Thoracic aorta (tissue), 2 donors: Measurements from ENCODE around the gene TBRG4. TPM values are rescaled to one million over a fixed set of nuclear protein-coding genes. Genes with fewer than 3 reads are reported as not detected.

Source experiments
- ATAC-seq: fragments of 150-250 bp; one replicate; pipeline ENCODE4 v1.8.0; 2017; ENCODE audit warnings: low read depth; ENCODE audit not compliant: insufficient number of reproducible peaks, low FRiP score
- DNase-seq: peaks from one replicate; pipeline ENCODE4 v3.0.0-alpha.2; 2020; ENCODE audit warnings: low spot score
- H3K27ac ChIP-seq, 2 donors: fragments of 200-600 bp; sonication (generic); 1 replicate in 1 of 2; 2 replicates in 1 of 2; pipeline ENCODE4 v1.5.1; 2016; ENCODE audit warnings: mild to moderate bottlenecking in 2 of 2, moderate library complexity in 2 of 2
- H3K27me3 ChIP-seq: fragments of 200-600 bp; sonication (generic); replicated peaks from 2 replicates; pipeline ENCODE4 v1.6.0; 2016; ENCODE audit warnings: mild to moderate bottlenecking; ENCODE audit not compliant: insufficient read depth
- H3K36me3 ChIP-seq: fragments of 200-600 bp; sonication (generic); one replicate; pipeline ENCODE4 v1.5.1; 2016
- H3K4me1 ChIP-seq, 2 donors: fragments of 200-600 bp; sonication (generic); 1 replicate in 1 of 2; 2 replicates in 1 of 2; pipeline versions ENCODE4 v1.5.1 to v1.6.0; 2016; ENCODE audit warnings: low read depth in 2 of 2, mild to moderate bottlenecking in 1 of 2; ENCODE audit not compliant: control insufficient read depth in 1 of 2
- H3K4me3 ChIP-seq: fragments of 200-600 bp; sonication (generic); 2 replicates; pipeline ENCODE4 v1.5.1; 2016; ENCODE audit warnings: mild to moderate bottlenecking
- H3K9me3 ChIP-seq: fragments of 200-600 bp; sonication (generic); 2 replicates; pipeline ENCODE4 v1.5.1; 2016
- total RNA-seq, 2 donors: library from RNA; depleted of rRNA; stranded (reverse); fragments of >200 nt; gene quantifications; one replicate each; pipeline versions ENCODE4 v1.1.0 to v1.2.3, GENCODE V29; 2016
- TF ChIP-seq, protein P1 (sequence below): fragments of 200-600 bp; sonication (generic); IDR thresholded peaks from one replicate; pipeline ENCODE4 v1.5.1; 2019; ENCODE audit warnings: antibody characterized with exemption

The TBRG4 gene
- total RNA-seq, 2 donors from 2014 or later, result 47.8 to 67.1 TPM

DNA sequence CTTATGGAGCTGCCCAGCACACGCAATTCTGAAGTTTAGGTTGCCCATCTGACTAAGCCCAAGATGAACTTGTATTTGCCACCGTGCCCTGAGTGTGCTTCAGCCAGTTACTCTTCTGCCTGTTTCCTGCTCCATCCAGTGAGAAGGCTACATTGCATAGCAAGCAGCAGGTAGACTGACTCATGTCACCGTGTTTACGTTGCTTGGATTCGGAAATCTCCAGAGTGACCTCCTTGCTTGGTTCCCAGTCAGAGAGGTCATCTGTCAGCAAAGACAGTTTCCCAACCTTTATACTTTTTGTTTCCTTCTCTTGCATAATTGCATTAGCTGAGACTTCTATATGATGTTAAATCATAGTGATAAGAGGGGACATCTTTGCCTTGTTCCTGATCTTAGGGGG, 53.6 kb downstream of the TBRG4 start:
- Histone ChIP-seq H3K4me1 (no peaks in the 10 kb centered on the region), H3K9me3 (no peaks in the 10 kb centered on the region), H3K4me3 (no peak overlapping the region), H3K36me3 (no peaks in the 10 kb centered on the region), H3K27me3 (no peaks in the 10 kb centered on the region), H3K27ac (no peak overlapping the region)
- TF ChIP-seq, protein P1, sequence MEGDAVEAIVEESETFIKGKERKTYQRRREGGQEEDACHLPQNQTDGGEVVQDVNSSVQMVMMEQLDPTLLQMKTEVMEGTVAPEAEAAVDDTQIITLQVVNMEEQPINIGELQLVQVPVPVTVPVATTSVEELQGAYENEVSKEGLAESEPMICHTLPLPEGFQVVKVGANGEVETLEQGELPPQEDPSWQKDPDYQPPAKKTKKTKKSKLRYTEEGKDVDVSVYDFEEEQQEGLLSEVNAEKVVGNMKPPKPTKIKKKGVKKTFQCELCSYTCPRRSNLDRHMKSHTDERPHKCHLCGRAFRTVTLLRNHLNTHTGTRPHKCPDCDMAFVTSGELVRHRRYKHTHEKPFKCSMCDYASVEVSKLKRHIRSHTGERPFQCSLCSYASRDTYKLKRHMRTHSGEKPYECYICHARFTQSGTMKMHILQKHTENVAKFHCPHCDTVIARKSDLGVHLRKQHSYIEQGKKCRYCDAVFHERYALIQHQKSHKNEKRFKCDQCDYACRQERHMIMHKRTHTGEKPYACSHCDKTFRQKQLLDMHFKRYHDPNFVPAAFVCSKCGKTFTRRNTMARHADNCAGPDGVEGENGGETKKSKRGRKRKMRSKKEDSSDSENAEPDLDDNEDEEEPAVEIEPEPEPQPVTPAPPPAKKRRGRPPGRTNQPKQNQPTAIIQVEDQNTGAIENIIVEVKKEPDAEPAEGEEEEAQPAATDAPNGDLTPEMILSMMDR, result no peak
- no peak for DNase-seq
- no peak for ATAC-seq

DNA sequence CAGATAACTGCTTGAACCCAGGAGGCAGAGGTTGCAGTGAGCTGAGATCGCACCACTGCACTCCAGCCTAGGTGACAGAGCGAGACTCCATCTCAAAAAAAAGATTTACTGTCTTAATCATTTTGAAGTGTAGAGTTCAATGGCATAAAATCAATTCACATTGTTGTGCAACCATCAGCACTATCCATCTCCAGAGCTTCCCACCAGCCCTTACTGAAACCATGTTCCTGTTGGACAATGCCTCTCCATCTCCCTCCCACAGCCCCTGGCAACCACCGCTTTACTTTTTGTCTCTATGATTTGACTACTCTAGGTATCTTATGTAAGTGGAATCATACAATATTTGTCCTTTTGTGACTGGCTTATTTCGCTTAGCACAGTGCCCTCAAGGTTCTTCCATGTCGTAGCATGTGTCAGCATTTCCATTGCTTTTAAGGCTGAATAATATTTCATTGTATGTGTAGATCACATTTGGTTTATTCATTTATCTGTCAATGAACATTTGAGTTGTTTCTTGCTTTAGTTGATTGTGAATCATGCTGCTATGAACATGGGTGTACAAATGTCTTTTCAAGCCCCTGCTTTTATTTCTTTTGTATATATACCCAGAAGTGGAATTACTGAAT, 55.8 kb downstream of the TBRG4 start:
- H3K27ac ChIP-seq, result no peak overlapping the region
- H3K4me3 ChIP-seq, result no peak overlapping the region
- TF ChIP-seq, protein P1, result no peak
- ATAC-seq, result no peak
- DNase-seq, result no peak
- H3K9me3 ChIP-seq, result no peaks in the 10 kb centered on the region
- no peaks in the 10 kb centered on the region for H3K36me3 ChIP-seq
- H3K4me1 ChIP-seq, result no peaks in the 10 kb centered on the region
- no peaks in the 10 kb centered on the region for H3K27me3 ChIP-seq

DNA sequence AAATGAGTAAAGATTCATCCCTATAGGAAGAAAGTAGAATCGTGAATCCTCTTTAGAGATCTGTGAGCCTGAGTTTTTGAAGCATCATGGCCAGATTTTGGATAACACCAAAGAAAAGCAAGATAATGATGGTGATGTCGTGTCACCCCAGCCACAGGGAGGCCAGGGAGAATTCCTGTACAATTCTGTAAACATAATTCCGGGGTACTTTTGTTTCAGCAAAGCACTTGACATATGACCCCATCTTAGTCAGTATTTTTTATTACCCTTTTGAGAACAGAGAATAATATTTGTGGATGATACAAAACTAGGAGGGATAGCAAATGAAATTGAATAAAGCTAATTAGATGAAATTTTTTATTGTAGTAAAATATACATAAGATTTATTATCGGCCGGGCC, 56.5 kb downstream of the TBRG4 start:
- ATAC-seq, result no peak
- no peaks in the 10 kb centered on the region for H3K4me1 ChIP-seq
- TF ChIP-seq, protein P1, result no peak
- no peaks in the 10 kb centered on the region for H3K27me3 ChIP-seq
- H3K9me3 ChIP-seq, result no peaks in the 10 kb centered on the region
- no peak for DNase-seq
- H3K4me3 ChIP-seq, result no peak overlapping the region
- H3K27ac ChIP-seq, result no peak overlapping the region
- H3K36me3 ChIP-seq, result no peaks in the 10 kb centered on the region

DNA sequence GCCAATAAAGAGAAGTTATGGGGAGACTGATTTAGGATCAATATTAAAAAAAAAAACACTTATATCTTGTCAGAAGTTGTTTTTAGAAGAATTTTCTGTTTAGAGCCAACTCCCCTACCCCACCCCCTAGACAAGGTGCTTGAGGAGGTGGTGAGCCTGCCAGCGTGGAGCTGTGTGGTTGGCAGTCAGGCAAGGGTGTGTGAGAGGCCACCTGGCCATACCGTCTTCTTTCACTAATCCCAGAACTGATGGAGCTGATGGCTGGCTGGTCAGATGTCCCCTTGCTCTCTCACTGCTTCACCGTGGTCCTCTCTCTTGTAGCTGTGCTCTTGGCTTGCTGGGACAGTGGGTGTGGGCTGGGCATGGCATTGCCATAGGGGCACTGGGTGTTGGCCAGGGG, 57.1 kb downstream of the TBRG4 start:
- no peak for DNase-seq
- no peak for ATAC-seq

DNA sequence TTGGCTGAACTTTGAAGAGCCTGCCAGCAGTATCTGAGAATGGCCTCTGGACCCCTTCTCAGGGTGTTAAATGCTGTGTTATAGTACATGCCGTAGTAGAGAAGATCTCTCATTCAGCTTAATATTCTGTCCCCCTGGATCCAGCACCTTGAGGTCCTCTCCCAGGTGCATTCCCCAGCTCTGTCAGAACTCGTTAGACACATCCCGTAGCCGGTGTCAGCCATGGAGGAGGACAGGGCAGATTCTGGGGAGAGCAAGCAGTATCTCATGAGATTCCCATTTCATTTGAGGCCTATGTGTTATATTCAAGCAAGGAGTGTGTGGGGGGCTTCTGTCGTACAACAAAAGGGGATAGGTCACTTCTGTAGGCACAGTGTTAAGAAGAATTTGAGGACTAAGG, 57.6 kb downstream of the TBRG4 start:
- H3K4me1 ChIP-seq, result no peaks in the 10 kb centered on the region

More for the DNA sequence above, 57.1 kb downstream of the TBRG4 start:
- H3K27me3 ChIP-seq, result no peaks in the 10 kb centered on the region
- no peaks in the 10 kb centered on the region for H3K36me3 ChIP-seq
- no peak overlapping the region for H3K27ac ChIP-seq
- H3K4me1 ChIP-seq, result no peaks in the 10 kb centered on the region
- H3K9me3 ChIP-seq, result no peaks in the 10 kb centered on the region
- H3K4me3 ChIP-seq, result no peak overlapping the region
- TF ChIP-seq, protein P1, result no peak

More for the DNA sequence above, 57.6 kb downstream of the TBRG4 start:
- TF ChIP-seq, protein P1, result no peak
- H3K4me3 ChIP-seq, result no peak overlapping the region
- H3K27ac ChIP-seq, result no peak overlapping the region
- H3K27me3 ChIP-seq, result no peaks in the 10 kb centered on the region
- ATAC-seq (no peak), DNase-seq (no peak)
- no peaks in the 10 kb centered on the region for H3K9me3 ChIP-seq
- no peaks in the 10 kb centered on the region for H3K36me3 ChIP-seq
